Caco-2 (cell line): Measurements from ENCODE around the gene NBR1. TPM values are rescaled to one million over a fixed set of nuclear protein-coding genes. Genes with fewer than 3 reads are reported as not detected.

Experiments
- BruUV-seq: library from RNA; stranded (reverse); fragments of 400-500 nt; replicated peaks from 2 replicates; lab custom pipeline; 2021; lab: Mats Ljungman, UMichigan
- CTCF ChIA-PET: fragments of 300-600 bp; sonication (Branson Sonifier 250); formaldehyde crosslinking; loops from one replicate; lab custom pipeline; 2022; ENCODE audit warnings: antibody characterized with exemption; lab: Charles Lee
- POLR2A ChIA-PET: fragments of 300-600 bp; sonication (Branson Sonifier 250); formaldehyde crosslinking; loops from one replicate; lab custom pipeline; 2022; ENCODE audit warnings: antibody characterized with exemption; lab: Charles Lee
- DNase-seq, 2 experiments: peaks; one replicate each; pipeline versions ENCODE4 v3.0.0 to v3.0.0-alpha.2; 2020 to 2022
- H3K27me3 ChIP-seq: replicated peaks from 2 replicates; pipeline ENCODE4 v1.6.0; 2011; ENCODE audit warnings: low read length; ENCODE audit not compliant: control insufficient read depth, insufficient read depth
- H3K36me3 ChIP-seq: 2 replicates; pipeline ENCODE4 v1.5.1; 2011; ENCODE audit warnings: low read length; ENCODE audit not compliant: control insufficient read depth, insufficient read depth
- H3K4me1 ChIP-seq: fragments of 250-450 bp; sonication (Bioruptor Pico); 2 replicates; pipeline ENCODE4 v1.5.1; 2020; ENCODE audit warnings: mild to moderate bottlenecking
- H3K4me3 ChIP-seq: 2 replicates; pipeline ENCODE4 v1.5.1; 2011; ENCODE audit warnings: low read depth, mild to moderate bottlenecking, control low read depth, low read length
- H3K9me3 ChIP-seq: fragments of 250-450 bp; sonication (Bioruptor Pico); 2 replicates; pipeline ENCODE4 v1.5.1; 2020; ENCODE audit warnings: mild to moderate bottlenecking, moderate library complexity
- H3K27ac Mint-ChIP-seq: one replicate; pipeline ENCODE4 v1.8.0; 2022; ENCODE audit warnings: mixed read lengths; ENCODE audit not compliant: unreplicated experiment
- H3K27me3 Mint-ChIP-seq: one replicate; pipeline ENCODE4 v1.8.0; 2022; ENCODE audit warnings: mixed read lengths; ENCODE audit not compliant: insufficient read depth, unreplicated experiment
- H3K36me3 Mint-ChIP-seq: one replicate; pipeline ENCODE4 v1.8.0; 2022; ENCODE audit warnings: mild to moderate bottlenecking, mixed read lengths; ENCODE audit not compliant: insufficient read depth, unreplicated experiment
- H3K4me1 Mint-ChIP-seq: one replicate; pipeline ENCODE4 v1.8.0; 2022; ENCODE audit warnings: low read depth, mixed read lengths; ENCODE audit not compliant: unreplicated experiment
- H3K4me3 Mint-ChIP-seq: one replicate; pipeline ENCODE4 v1.8.0; 2022; ENCODE audit warnings: mild to moderate bottlenecking, moderate library complexity, mixed read lengths; ENCODE audit not compliant: unreplicated experiment
- H3K9me3 Mint-ChIP-seq: one replicate; pipeline ENCODE4 v1.8.0; 2022; ENCODE audit warnings: mixed read lengths; ENCODE audit not compliant: unreplicated experiment
- CTCF ChIP-seq, 2 experiments: fragments of 200-600 bp in 1 of 2; IDR thresholded peaks; 1 replicate in 1 of 2; 2 replicates in 1 of 2; pipeline versions ENCODE4 v1.5.1 to v1.8.0; 2011 to 2022; ENCODE audit warnings: antibody characterized with exemption in 1 of 2, control low read depth in 1 of 2, inconsistent platforms in 1 of 2, low read depth in 1 of 2, low read length in 1 of 2, mild to moderate bottlenecking in 1 of 2, moderate library complexity in 1 of 2; ENCODE audit not compliant: insufficient read depth in 1 of 2, severe bottlenecking in 1 of 2, unreplicated experiment in 1 of 2
- intact Hi-C: fragments of 100-400 bp; cut with micrococcal nuclease; formaldehyde crosslinking; loops from one replicate; pipeline ENCODE4 v1.10.0; 2022; ENCODE audit not compliant: unreplicated experiment
- total RNA-seq: library from RNA; stranded (reverse); gene quantifications from 2 replicates; pipeline ENCODE4 v1.2.3, GENCODE V29; 2022

NBR1 gene
- total RNA-seq, 1 experiment from 2014 or later = 53.9 TPM

- no peak overlapping the region for H3K4me3 Mint-ChIP-seq
- CTCF ChIA-PET = no interaction called here
- H3K27me3 ChIP-seq = no peaks in the 10 kb centered on the region
- POLR2A ChIA-PET = no interaction called here
- H3K36me3 Mint-ChIP-seq = peaks cover 62% of the 10 kb centered on the region
- no peak for TF ChIP-seq CTCF (IDR thresholded peaks at IDR 0.05; ENCODE audit: insufficient read depth in 1 of 2, low read depth in 1 of 2, low read length in 1 of 2, severe bottlenecking in 1 of 2, unreplicated experiment in 1 of 2)
- no peaks in the 10 kb centered on the region for H3K9me3 ChIP-seq
- peaks cover 7% of the 10 kb centered on the region for H3K4me1 Mint-ChIP-seq
- H3K4me1 ChIP-seq = no peaks in the 10 kb centered on the region
- H3K27ac Mint-ChIP-seq = no peak overlapping the region
- no peaks in the 10 kb centered on the region for H3K27me3 Mint-ChIP-seq
- intact Hi-C loops = no loop called here
- no peak overlapping the region for H3K4me3 ChIP-seq
- no peaks in the 10 kb centered on the region; the same call in 1 of the 2 replicates for H3K36me3 ChIP-seq
- H3K9me3 Mint-ChIP-seq = no peaks in the 10 kb centered on the region
- no peak for DNase-seq
- BruUV-seq = no TSS peak
Observed at GRCh38 chr17:43140396-43141332, 30.4 kb upstream of the NBR1 start.

GRCh38 chr17:43142153-43142552 is 28.9 kb upstream of the NBR1 start:
- H3K36me3 Mint-ChIP-seq = peaks cover 64% of the 10 kb centered on the region
- BruUV-seq = no TSS peak
- DNase-seq = no peak
- H3K4me1 Mint-ChIP-seq = peaks cover 7% of the 10 kb centered on the region
- Histone ChIP-seq H3K9me3 (no peaks in the 10 kb centered on the region), H3K27me3 (no peaks in the 10 kb centered on the region), H3K4me1 (no peaks in the 10 kb centered on the region), H3K4me3 (no peak overlapping the region), H3K36me3 (no peaks in the 10 kb centered on the region; the same call in 1 of the 2 replicates)
- POLR2A ChIA-PET = no interaction called here
- intact Hi-C loops = no loop called here
- no peak overlapping the region for H3K27ac Mint-ChIP-seq
- no peak for TF ChIP-seq CTCF (IDR thresholded peaks at IDR 0.05; ENCODE audit: insufficient read depth in 1 of 2, low read depth in 1 of 2, low read length in 1 of 2, severe bottlenecking in 1 of 2, unreplicated experiment in 1 of 2)
- H3K27me3 Mint-ChIP-seq = no peaks in the 10 kb centered on the region
- no peaks in the 10 kb centered on the region for H3K9me3 Mint-ChIP-seq
- CTCF ChIA-PET = no interaction called here
- no peak overlapping the region for H3K4me3 Mint-ChIP-seq

- DNase-seq = no peak
- no peaks in the 10 kb centered on the region for H3K9me3 ChIP-seq
- Mint-ChIP-seq H3K27ac (no peak overlapping the region), H3K36me3 (peaks cover 64% of the 10 kb centered on the region), H3K27me3 (no peaks in the 10 kb centered on the region), H3K4me3 (no peak overlapping the region), H3K9me3 (no peaks in the 10 kb centered on the region), H3K4me1 (peaks cover 7% of the 10 kb centered on the region)
- H3K36me3 ChIP-seq = no peaks in the 10 kb centered on the region; the same call in 1 of the 2 replicates
- no TSS peak for BruUV-seq
- H3K4me3 ChIP-seq = no peak overlapping the region
- H3K4me1 ChIP-seq = no peaks in the 10 kb centered on the region
- H3K27me3 ChIP-seq = no peaks in the 10 kb centered on the region
- CTCF ChIA-PET = no interaction called here
- POLR2A ChIA-PET = no interaction called here
- TF ChIP-seq CTCF (IDR thresholded peaks at IDR 0.05; ENCODE audit: insufficient read depth in 1 of 2, low read depth in 1 of 2, low read length in 1 of 2, severe bottlenecking in 1 of 2, unreplicated experiment in 1 of 2) = no peak
- intact Hi-C loops = no loop called here
Observed at GRCh38 chr17:43143201-43143600, 27.8 kb upstream of the NBR1 start.
